Liver (tissue), 5 donors: Measurements from ENCODE around the gene CLMN. TPM values are rescaled to one million over a fixed set of nuclear protein-coding genes. Genes with fewer than 3 reads are reported as not detected.

Experiments
- polyA plus RNA-seq, 2 donors: library from polyadenylated mRNA; stranded (reverse) in 1 of 2; unstranded in 1 of 2; fragments of 200-250 nt in 1 of 2; fragments of >200 nt in 1 of 2; fragmentation: Nextera tagmentation in 1 of 2; extraction: Ambion mirVana in 1 of 2; gene quantifications; one replicate each; pipeline versions ENCODE4 v1.2.1 to v1.2.3, GENCODE V29; 2013 to 2015
- small RNA-seq: library from RNA; depleted of rRNA; stranded (forward); fragments of <200 nt; gene quantifications from one replicate; pipeline ENCODE3, GENCODE V24; 2014
- total RNA-seq, 2 donors: library from RNA; depleted of rRNA; stranded (reverse); fragments of >200 nt; gene quantifications; one replicate each; pipeline ENCODE4 v1.2.3, GENCODE V29; 2014
- donor health status: healthy.
- donor health status: healthy.
- donor health status: healthy.

CLMN gene
- total and polyA plus RNA-seq, 4 donors = 6.0 to 41.1 (median 24.1) TPM

Small RNA genes within 50 kb of the gene (small RNA-seq; reads per million reads assigned to genes)
- gene MIR3173 = not detected

Other genes with a start within 250 kb of the CLMN start
- gene DICER1, start 162.4 kb downstream of the CLMN start, total RNA-seq = 10 to 100 TPM; 29.8 to 43.6 TPM
- gene DICER1, start 162.4 kb downstream of the CLMN start, polyA plus RNA-seq = 10 to 100 TPM in 1 of 2 donors, 1 to 10 TPM in 1; 7.5 to 10.8 TPM
- gene SYNE3, start 196.7 kb upstream of the CLMN start, total RNA-seq = 1 to 10 TPM; 8.3 to 9.0 TPM
- gene SYNE3, start 196.7 kb upstream of the CLMN start, polyA plus RNA-seq = 1 to 10 TPM in 1 of 2 donors, under 1 TPM in 1; 0.47 to 1.1 TPM
- gene GLRX5, start 215.1 kb upstream of the CLMN start, total RNA-seq = 100 to 1,000 TPM in 1 of 2 donors, 10 to 100 TPM in 1; 28.4 to 172 TPM
- 10 to 100 TPM; 34.1 to 45.3 TPM for gene GLRX5, start 215.1 kb upstream of the CLMN start, polyA plus RNA-seq